H1 (cell line): ENCODE results near the gene NRP2. TPM values are rescaled to one million over a fixed set of nuclear protein-coding genes. Genes with fewer than 3 reads are reported as not detected.

Source experiments
- ASH2L ChIP-seq: fragments of 200-600, 300-600 bp; sonication (generic); IDR thresholded peaks from one replicate; pipeline ENCODE4 v1.7.1; 2017; ENCODE audit warnings: low read length
- CHD1 ChIP-seq: IDR thresholded peaks from 2 replicates; pipeline ENCODE4 v1.6.1; 2012; ENCODE audit warnings: low read depth, low read length, improper control_type of control experiment
- CTCF ChIP-seq, 3 experiments: IDR thresholded peaks; 1 replicate in 2 of 3; 2 replicates in 1 of 3; pipeline versions ENCODE4 v1.5.1 to v1.6.1; 2011; ENCODE audit warnings: low read length in 3 of 3, mild to moderate bottlenecking in 3 of 3, inconsistent platforms in 2 of 3, low read depth in 1 of 3, moderate library complexity in 1 of 3; ENCODE audit not compliant: insufficient read depth in 1 of 3; ENCODE audit errors: control extremely low read depth in 1 of 3
- SAP30 ChIP-seq: fragments of 300-600 bp; sonication (generic); IDR thresholded peaks from 2 replicates; pipeline ENCODE4 v1.7.1; 2012; ENCODE audit warnings: low read length, moderate library complexity, mild to moderate bottlenecking, inconsistent platforms; ENCODE audit not compliant: insufficient read depth, insufficient replicate concordance
- polyA plus RNA-seq, 7 experiments: library from polyadenylated mRNA; depleted of rRNA in 3 of 7; stranded (reverse) in 5 of 7; unstranded in 2 of 7; fragments of >200 nt in 5 of 7; fragments of 200-250 nt in 2 of 7; gene quantifications; 1 replicate in 5 of 7; 2 replicates in 1 of 7; 4 replicates in 1 of 7; pipeline versions ENCODE4 v1.2.1 to v1.2.3, GENCODE V29; 2011 to 2013; ENCODE audit warnings: missing spikeins in 2 of 7, mixed read lengths in 2 of 7
- total RNA-seq: library from RNA; stranded (reverse); fragmentation: NEBNext Ultra II Directional; extraction: Animal tissue kit (Norgen Biotek cat#: 25700); gene quantifications from 2 replicates; pipeline ENCODE4 v1.2.1, GENCODE V29; 2021

NRP2 gene
- total and polyA plus RNA-seq, 2 of the 8 experiments (the other 6 are each of a cell fraction or from before 2014, with no cell fraction given): 32.0 to 37.8 TPM

- TF ChIP-seq CTCF (IDR thresholded peaks at IDR 0.05; ENCODE audit: control extremely low read depth in 1 of 3, insufficient read depth in 1 of 3, low read depth in 1 of 3, low read length in 3 of 3): no peak
- no peak for TF ChIP-seq CHD1
- no peak for TF ChIP-seq ASH2L
- no peak for TF ChIP-seq SAP30
Measured at GRCh38 chr2:205730191-205730590, 47.9 kb downstream of the NRP2 start (continued).
